Testis (tissue), 3 donors: ENCODE data around the gene MYH11. TPM values are rescaled to one million over a fixed set of nuclear protein-coding genes. Genes with fewer than 3 reads are reported as not detected.

Experiments
- DNase-seq: peaks from one replicate; pipeline ENCODE4 v3.0.0-alpha.2; 2019
- H3K27ac ChIP-seq, 2 donors: fragments of 200-600 bp; sonication (generic); one replicate each; pipeline ENCODE4 v1.5.1; 2019
- H3K27me3 ChIP-seq: fragments of 200-600 bp; sonication (generic); one replicate; pipeline ENCODE4 v1.5.1; 2019
- H3K36me3 ChIP-seq: fragments of 200-600 bp; sonication (generic); one replicate; pipeline ENCODE4 v1.5.1; 2017; ENCODE audit warnings: low read depth; ENCODE audit errors: missing control alignments
- H3K4me1 ChIP-seq: fragments of 200-600 bp; sonication (generic); one replicate; pipeline ENCODE4 v1.5.1; 2019
- H3K4me3 ChIP-seq, 2 donors: fragments of 200-600 bp; sonication (generic); one replicate each; pipeline ENCODE4 v1.5.1; 2017 to 2019
- H3K9me3 ChIP-seq: fragments of 200-600 bp; sonication (generic); one replicate; pipeline ENCODE4 v1.5.1; 2017
- CTCF ChIP-seq, 3 experiments: fragments of 450-650 bp in 2 of 3; fragments of 200-600 bp in 1 of 3; sonication (generic) in 1 of 3; IDR thresholded peaks; one replicate each; pipeline ENCODE4 v1.5.1; 2016 to 2019; ENCODE audit warnings: antibody characterized with exemption in 3 of 3, mild to moderate bottlenecking in 2 of 3, moderate library complexity in 1 of 3
- POLR2A ChIP-seq: fragments of 450-650 bp; IDR thresholded peaks from one replicate; pipeline ENCODE4 v1.6.1; 2017; ENCODE audit warnings: antibody characterized with exemption, mild to moderate bottlenecking, moderate library complexity
- WGBS, 2 donors: methylation state at CpG; one replicate each; pipeline ENCODE4 v1.1.5; 2018; 5-methylcytosine and 5-hydroxymethylcytosine counted together
- intact Hi-C: fragments of 100-400 bp; cut with DNase I; formaldehyde crosslinking; loops from one replicate; pipeline ENCODE4 v1.15.1; 2023; ENCODE audit warnings: low total_unique reads
- polyA plus RNA-seq: library from polyadenylated mRNA; stranded (reverse); fragments of 350-450 nt; fragmentation: Illumina TruSeq; extraction: RNeasy Lipid Tissue Mini Kit (QIAGEN cat#74804); gene quantifications from one replicate; pipeline ENCODE4 v1.2.3, GENCODE V29; 2014; ENCODE audit warnings: low read depth, low replicate concordance; ENCODE audit not compliant: insufficient read depth
- total RNA-seq, 2 donors: library from RNA; depleted of rRNA; stranded (reverse); fragments of >200 nt; gene quantifications; one replicate each; pipeline ENCODE4 v1.2.3, GENCODE V29; 2016

The MYH11 gene
- total and polyA plus RNA-seq, 3 donors from 2014 or later: 263 to 276 (median 271) TPM

- DNase-seq: no peak
- Histone ChIP-seq H3K36me3 (no peaks in the 10 kb centered on the region), H3K4me3 (no peak overlapping the region), H3K27ac (no peak overlapping the region), H3K9me3 (no peaks in the 10 kb centered on the region), H3K4me1 (no peaks in the 10 kb centered on the region), H3K27me3 (no peaks in the 10 kb centered on the region)
- WGBS, 2 donors: 83 to 91% methylated on average over 5 of the region's 5 CpGs
- intact Hi-C loops: no loop called here
- no peak for TF ChIP-seq CTCF (IDR thresholded peaks at IDR 0.05)
- TF ChIP-seq POLR2A: no peak
Measured at GRCh38 chr16:15715221-15715620, 141.6 kb downstream of the MYH11 start.

DNA sequence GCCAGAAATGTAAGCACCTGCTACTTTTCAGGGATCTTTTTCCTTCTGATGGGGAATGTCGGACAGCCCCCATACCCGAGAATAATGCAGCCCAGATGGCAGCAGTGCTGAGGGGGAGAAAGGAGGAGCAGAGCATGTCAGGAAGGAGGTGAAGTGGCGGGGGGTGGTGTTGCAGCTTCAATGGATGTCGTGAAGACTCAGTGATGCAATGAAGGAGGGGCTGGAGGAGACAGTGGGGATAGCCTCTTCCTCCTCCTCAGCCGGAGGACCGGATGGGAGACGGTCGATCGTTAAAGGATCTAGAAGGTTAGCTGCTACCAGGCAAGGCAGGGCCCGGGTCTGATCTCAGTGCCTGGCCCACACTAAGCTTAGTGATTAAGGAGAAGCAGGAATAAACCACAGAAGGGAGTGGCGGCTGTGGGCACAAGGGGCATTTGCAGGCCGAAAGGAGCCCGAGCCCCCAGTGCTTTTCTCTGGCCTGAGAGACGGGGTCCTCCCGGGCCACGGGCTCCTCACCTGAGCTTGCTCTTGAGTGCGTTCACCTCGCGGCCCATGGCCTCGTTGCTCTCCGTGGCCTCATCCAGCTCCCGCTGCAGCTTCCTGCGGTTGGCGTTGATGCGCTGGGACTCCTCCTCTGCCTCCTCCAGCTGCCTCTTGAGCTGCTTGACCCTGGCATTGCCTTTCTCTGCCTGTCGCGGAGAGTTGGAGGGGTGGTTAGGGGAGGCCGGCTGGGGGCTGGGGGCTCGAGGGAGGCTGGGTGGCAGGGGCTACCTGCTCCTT lies 142.2 kb downstream of the MYH11 start:
- H3K4me3 ChIP-seq: no peak overlapping the region
- H3K27me3 ChIP-seq: no peaks in the 10 kb centered on the region
- H3K4me1 ChIP-seq: no peaks in the 10 kb centered on the region
- no peaks in the 10 kb centered on the region for H3K9me3 ChIP-seq
- H3K27ac ChIP-seq: no peak overlapping the region
- 87 to 88% methylated on average over 28 to 29 of the region's 29 CpGs for WGBS, 2 donors
- intact Hi-C loops: no loop called here
- DNase-seq: no peak
- TF ChIP-seq POLR2A: no peak
- TF ChIP-seq CTCF (IDR thresholded peaks at IDR 0.05): no peak
- H3K36me3 ChIP-seq: no peaks in the 10 kb centered on the region

DNA sequence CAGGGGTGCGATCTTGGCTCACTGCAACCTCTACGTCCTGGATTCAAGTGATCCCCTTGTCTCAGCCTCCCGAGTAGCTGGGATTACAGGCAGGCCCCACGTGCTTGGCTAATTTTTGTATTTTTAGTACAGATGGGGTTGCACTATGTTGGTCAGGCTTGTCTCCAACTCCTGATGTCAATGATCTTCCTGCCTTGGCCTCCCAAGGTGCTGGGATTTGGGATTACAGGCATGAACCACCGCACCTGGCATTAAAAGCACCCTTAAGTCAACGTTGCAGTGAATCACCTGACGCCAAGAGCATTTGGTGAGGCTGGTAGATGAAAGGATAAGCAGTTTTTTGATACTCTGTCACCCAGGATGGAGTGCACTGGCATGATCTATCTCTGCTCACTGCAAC lies 147.8 kb downstream of the MYH11 start:
- WGBS, 2 donors: 78 to 88% methylated on average over 7 of the region's 7 CpGs
- no peaks in the 10 kb centered on the region for H3K36me3 ChIP-seq
- DNase-seq: no peak
- intact Hi-C loops: no loop called here
- TF ChIP-seq CTCF (IDR thresholded peaks at IDR 0.05) (no peak), POLR2A (no peak)
- no peak overlapping the region for H3K4me3 ChIP-seq
- no peaks in the 10 kb centered on the region for H3K27me3 ChIP-seq
- no peaks in the 10 kb centered on the region for H3K9me3 ChIP-seq
- H3K27ac ChIP-seq: no peak overlapping the region
- H3K4me1 ChIP-seq: peaks cover 3% of the 10 kb centered on the region

- H3K36me3 ChIP-seq: no peaks in the 10 kb centered on the region
- no peak overlapping the region for H3K27ac ChIP-seq
- H3K9me3 ChIP-seq: no peaks in the 10 kb centered on the region
- TF ChIP-seq CTCF (IDR thresholded peaks at IDR 0.05) (no peak), POLR2A (no peak)
- intact Hi-C loops: no loop called here
- no peak for DNase-seq
- no peak overlapping the region for H3K4me3 ChIP-seq
- no peaks in the 10 kb centered on the region for H3K27me3 ChIP-seq
- H3K4me1 ChIP-seq: peaks cover 3% of the 10 kb centered on the region
- 61 to 89% methylated on average over 8 to 12 of the region's 12 CpGs for WGBS, 2 donors
Measured at GRCh38 chr16:15708096-15708495, 148.7 kb downstream of the MYH11 start.

- Histone ChIP-seq H3K27me3 (no peaks in the 10 kb centered on the region), H3K27ac (no peak overlapping the region), H3K36me3 (no peaks in the 10 kb centered on the region), H3K9me3 (no peaks in the 10 kb centered on the region), H3K4me3 (no peak overlapping the region), H3K4me1 (peaks cover 3% of the 10 kb centered on the region)
- TF ChIP-seq POLR2A (no peak), CTCF (IDR thresholded peaks at IDR 0.05) (no peak)
- intact Hi-C loops: no loop called here
- 92 to 100% methylated on average over 1 to 3 of the region's 3 CpGs for WGBS, 2 donors
- no peak for DNase-seq
Measured at GRCh38 chr16:15707332-15707731, 149.5 kb downstream of the MYH11 start.
